Tibial nerve (tissue), 4 donors: ENCODE data around the gene ADIRF.

ENCODE experiments used
- CTCF ChIP-seq, 5 experiments: fragments of 200-600 bp in 3 of 5; fragments of 450-650 bp in 2 of 5; sonication (generic) in 3 of 5; IDR thresholded peaks; one replicate each; pipeline ENCODE4 v1.5.1; 2016 to 2019; ENCODE audit warnings: antibody characterized with exemption in 5 of 5, mild to moderate bottlenecking in 3 of 5, moderate library complexity in 2 of 5
- EP300 ChIP-seq, 2 donors: sonication (generic); formaldehyde crosslinking; IDR thresholded peaks; one replicate each; pipeline ENCODE4 v1.6.1; 2017; ENCODE audit warnings: antibody characterized with exemption in 2 of 2, mild to moderate bottlenecking in 1 of 2
- POLR2A ChIP-seq, 2 donors: fragments of 450-650 bp; IDR thresholded peaks; one replicate each; pipeline ENCODE4 v1.6.1; 2017; ENCODE audit warnings: antibody characterized with exemption in 2 of 2, mild to moderate bottlenecking in 2 of 2, moderate library complexity in 2 of 2

GRCh38 chr10:86943316-86944030, 24.8 kb upstream of the ADIRF start:
- TF ChIP-seq CTCF (IDR thresholded peaks at IDR 0.05) (no peak), POLR2A (IDR thresholded peaks at IDR 0.05) (no peak), EP300 (IDR thresholded peaks at IDR 0.05) (no peak)
